ENCODE measurements around the gene GIMAP5. TPM values are rescaled to one million over a fixed set of nuclear protein-coding genes. Genes with fewer than 3 reads are reported as not detected.
A peak's percentile ranks its signal among the peaks of the same experiment; 100 is the strongest.

The GIMAP5 gene
- total RNA-seq, 2 donors from 2014 or later, result 2.5 to 5.2 TPM

GRCh38 chr7:150780292-150780691, 43.1 kb downstream of the GIMAP5 start:
- no peaks in the 10 kb centered on the region for H3K27me3 ChIP-seq
- DNase-seq, result no peak
- H3K9ac ChIP-seq (ENCODE audit: low read depth in 2 of 2, low read length in 2 of 2), result peak overlapping the region in 1 of 2 donors; percentile 32
- intact Hi-C loops (cut with DNase I), result loop anchor here (5.0 to 10.0 kb wide), 2 partner anchors 97 to 205 kb away; no protein-coding TSS in a partner anchor
- peak overlapping the region; percentile 56 for H3K27ac ChIP-seq
- TF ChIP-seq CTCF (IDR thresholded peaks at IDR 0.05), result no peak
- no peaks in the 10 kb centered on the region for H3K36me3 ChIP-seq
- H3K9me3 ChIP-seq, result no peaks in the 10 kb centered on the region
- peaks cover 4% of the 10 kb centered on the region for H3K4me1 ChIP-seq
- no peak overlapping the region for H3K4me3 ChIP-seq

- no peaks in the 10 kb centered on the region for H3K27me3 ChIP-seq
- H3K27ac ChIP-seq, result peak overlapping the region; percentile 56
- no peak overlapping the region for H3K4me3 ChIP-seq
- no peak overlapping the region for H3K9ac ChIP-seq (ENCODE audit: low read depth in 2 of 2, low read length in 2 of 2)
- peaks cover 4% of the 10 kb centered on the region for H3K4me1 ChIP-seq
- intact Hi-C loops (cut with DNase I), result loop anchor here (5.0 to 10.0 kb wide), 2 partner anchors 96 to 204 kb away; no protein-coding TSS in a partner anchor
- H3K36me3 ChIP-seq, result no peaks in the 10 kb centered on the region
- DNase-seq, result no peak
- no peaks in the 10 kb centered on the region for H3K9me3 ChIP-seq
- TF ChIP-seq CTCF (IDR thresholded peaks at IDR 0.05), result no peak
Observed at GRCh38 chr7:150781103-150781502, 43.9 kb downstream of the GIMAP5 start.

- intact Hi-C loops (cut with DNase I), result loop anchor here (5.0 to 10.0 kb wide), 2 partner anchors 95 to 203 kb away; no protein-coding TSS in a partner anchor
- Histone ChIP-seq H3K9me3 (no peaks in the 10 kb centered on the region), H3K27ac (peak overlapping the region; percentile 56), H3K36me3 (no peaks in the 10 kb centered on the region), H3K4me1 (peaks cover 4% of the 10 kb centered on the region), H3K9ac (ENCODE audit: low read depth in 2 of 2, low read length in 2 of 2) (no peak overlapping the region), H3K27me3 (no peaks in the 10 kb centered on the region), H3K4me3 (no peak overlapping the region)
- DNase-seq, result no peak
- no peak for TF ChIP-seq CTCF (IDR thresholded peaks at IDR 0.05)
Observed at GRCh38 chr7:150781961-150782360, 44.7 kb downstream of the GIMAP5 start.

GRCh38 chr7:150784120-150784736, 47.0 kb downstream of the GIMAP5 start:
- no peak for TF ChIP-seq CTCF (IDR thresholded peaks at IDR 0.05)
- H3K27ac ChIP-seq, result peak overlapping the region; percentile 89
- H3K4me3 ChIP-seq, result no peak overlapping the region
- no peaks in the 10 kb centered on the region for H3K36me3 ChIP-seq
- DNase-seq, result peak; percentile 80
- H3K27me3 ChIP-seq, result no peaks in the 10 kb centered on the region
- no peaks in the 10 kb centered on the region for H3K9me3 ChIP-seq
- peaks cover 14% of the 10 kb centered on the region for H3K4me1 ChIP-seq
- H3K9ac ChIP-seq (ENCODE audit: low read depth in 2 of 2, low read length in 2 of 2), result peak overlapping the region; percentile 41 to 86
- intact Hi-C loops (cut with DNase I), result loop anchor here (5.0 to 10.0 kb wide), 2 partner anchors 93 to 201 kb away; no protein-coding TSS in a partner anchor

- peak overlapping the region in 1 of 2 donors; percentile 86 for H3K9ac ChIP-seq (ENCODE audit: low read depth in 2 of 2, low read length in 2 of 2)
- H3K27ac ChIP-seq, result peak overlapping the region; percentile 89
- no peaks in the 10 kb centered on the region for H3K9me3 ChIP-seq
- H3K36me3 ChIP-seq, result no peaks in the 10 kb centered on the region
- intact Hi-C loops (cut with DNase I), result loop anchor here (5.0 to 10.0 kb wide), 2 partner anchors 92 to 200 kb away; no protein-coding TSS in a partner anchor
- peaks cover 14% of the 10 kb centered on the region for H3K4me1 ChIP-seq
- TF ChIP-seq CTCF (IDR thresholded peaks at IDR 0.05), result no peak
- H3K27me3 ChIP-seq, result no peaks in the 10 kb centered on the region
- H3K4me3 ChIP-seq, result no peak overlapping the region
- peak; percentile 87 for DNase-seq
Observed at GRCh38 chr7:150784954-150785353, 47.7 kb downstream of the GIMAP5 start.
